Measurements from ENCODE around the gene OTOG. TPM values are rescaled to one million over a fixed set of nuclear protein-coding genes. Genes with fewer than 3 reads are reported as not detected.

Gene OTOG
- total RNA-seq, 2 experiments from 2014 or later: not detected

- peaks cover 14% of the 10 kb centered on the region for H3K27me3 Mint-ChIP-seq
- H3K4me1 Mint-ChIP-seq (ENCODE audit: low read depth): no peaks in the 10 kb centered on the region
- no peak for TF ChIP-seq CTCF (IDR thresholded peaks at IDR 0.05)
- DNase-seq (no peak), ATAC-seq (no peak)
- H3K9me3 Mint-ChIP-seq: no peaks in the 10 kb centered on the region
- no peaks in the 10 kb centered on the region for H3K36me3 Mint-ChIP-seq (ENCODE audit: low read depth)
- ChIA-PET CTCF (interaction anchor here (1.9 kb wide), 1 partner anchor 70 kb away, joined by 6 read pairs; no protein-coding TSS in a partner anchor), POLR2A (no interaction called here)
- H3K4me3 Mint-ChIP-seq: no peak overlapping the region
- intact Hi-C loops (cut with micrococcal nuclease): no loop called here
- no peak overlapping the region for H3K27ac Mint-ChIP-seq
These were observed 121.1 kb downstream of the OTOG start for GRCh38 chr11:17668166-17668565.

- POLR2A ChIA-PET: no interaction called here
- intact Hi-C loops (cut with micrococcal nuclease): no loop called here
- H3K27ac Mint-ChIP-seq: no peak overlapping the region
- CTCF ChIA-PET: interaction anchor here (1.4 kb wide), 1 partner anchor 59 kb away, joined by 3 read pairs; no protein-coding TSS in a partner anchor
- H3K36me3 Mint-ChIP-seq (ENCODE audit: low read depth): no peaks in the 10 kb centered on the region
- H3K4me1 Mint-ChIP-seq (ENCODE audit: low read depth): no peaks in the 10 kb centered on the region
- H3K27me3 Mint-ChIP-seq: peaks cover 23% of the 10 kb centered on the region
- H3K4me3 Mint-ChIP-seq: no peak overlapping the region
- ATAC-seq (no peak), DNase-seq (no peak)
- TF ChIP-seq CTCF (IDR thresholded peaks at IDR 0.05): no peak
- H3K9me3 Mint-ChIP-seq: peaks cover 7% of the 10 kb centered on the region
These were observed 125.4 kb downstream of the OTOG start for GRCh38 chr11:17672469-17672868.

DNA sequence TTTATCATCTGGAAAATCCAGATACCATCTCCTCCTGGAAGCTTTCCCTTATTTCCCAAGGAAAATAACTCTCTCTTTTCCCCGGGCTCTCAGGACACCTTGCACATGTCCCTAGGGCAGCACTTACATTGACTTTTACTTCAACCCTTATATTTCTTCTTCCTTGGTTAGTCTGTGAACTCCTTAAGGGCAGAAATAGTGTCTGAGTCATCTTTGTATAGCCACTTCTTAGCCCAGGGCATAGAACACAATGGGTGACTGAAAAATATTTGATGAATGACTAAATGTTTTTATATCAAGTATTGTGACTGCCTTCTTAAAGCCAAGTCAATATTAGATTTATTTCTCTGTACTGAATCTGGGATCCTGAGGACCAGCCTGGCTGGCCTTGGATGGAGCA lies 126.9 kb downstream of the OTOG start:
- no peaks in the 10 kb centered on the region for H3K36me3 Mint-ChIP-seq (ENCODE audit: low read depth)
- ChIA-PET POLR2A (no interaction called here), CTCF (no interaction called here)
- DNase-seq (no peak), ATAC-seq (no peak)
- intact Hi-C loops (cut with micrococcal nuclease): no loop called here
- H3K27me3 Mint-ChIP-seq: peaks cover 25% of the 10 kb centered on the region
- no peaks in the 10 kb centered on the region for H3K4me1 Mint-ChIP-seq (ENCODE audit: low read depth)
- no peak overlapping the region for H3K27ac Mint-ChIP-seq
- peaks cover 7% of the 10 kb centered on the region for H3K9me3 Mint-ChIP-seq
- no peak overlapping the region for H3K4me3 Mint-ChIP-seq
- no peak for TF ChIP-seq CTCF (IDR thresholded peaks at IDR 0.05)

DNA sequence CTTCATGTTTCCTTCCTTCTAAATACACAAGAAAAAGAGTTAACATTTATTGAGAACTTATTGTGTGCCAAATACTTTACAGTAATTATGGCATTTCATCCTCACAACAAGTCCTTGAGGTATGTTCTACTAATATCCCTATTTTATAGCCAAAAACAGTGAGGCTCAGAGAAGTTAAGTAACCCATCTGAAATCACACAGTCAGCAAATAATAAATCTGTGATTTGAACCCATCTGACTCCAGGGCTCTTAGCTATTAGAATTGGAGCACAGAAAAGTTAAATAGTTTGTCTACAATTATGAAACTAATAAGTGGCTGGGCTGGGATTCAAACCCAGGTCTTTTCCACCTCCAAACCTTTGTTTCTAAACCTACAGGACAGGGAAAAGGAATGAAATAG lies 135.8 kb downstream of the OTOG start:
- ChIA-PET CTCF (interaction anchor here (0.9 kb wide), 1 partner anchor 84 kb away, joined by 3 read pairs; no protein-coding TSS in a partner anchor), POLR2A (no interaction called here)
- intact Hi-C loops (cut with micrococcal nuclease): no loop called here
- no peaks in the 10 kb centered on the region for H3K9me3 Mint-ChIP-seq
- H3K4me3 Mint-ChIP-seq: no peak overlapping the region
- DNase-seq (no peak), ATAC-seq (no peak)
- H3K27me3 Mint-ChIP-seq: peaks cover 17% of the 10 kb centered on the region
- no peak overlapping the region for H3K27ac Mint-ChIP-seq
- H3K4me1 Mint-ChIP-seq (ENCODE audit: low read depth): no peaks in the 10 kb centered on the region
- no peak for TF ChIP-seq CTCF (IDR thresholded peaks at IDR 0.05)
- no peaks in the 10 kb centered on the region for H3K36me3 Mint-ChIP-seq (ENCODE audit: low read depth)

DNA sequence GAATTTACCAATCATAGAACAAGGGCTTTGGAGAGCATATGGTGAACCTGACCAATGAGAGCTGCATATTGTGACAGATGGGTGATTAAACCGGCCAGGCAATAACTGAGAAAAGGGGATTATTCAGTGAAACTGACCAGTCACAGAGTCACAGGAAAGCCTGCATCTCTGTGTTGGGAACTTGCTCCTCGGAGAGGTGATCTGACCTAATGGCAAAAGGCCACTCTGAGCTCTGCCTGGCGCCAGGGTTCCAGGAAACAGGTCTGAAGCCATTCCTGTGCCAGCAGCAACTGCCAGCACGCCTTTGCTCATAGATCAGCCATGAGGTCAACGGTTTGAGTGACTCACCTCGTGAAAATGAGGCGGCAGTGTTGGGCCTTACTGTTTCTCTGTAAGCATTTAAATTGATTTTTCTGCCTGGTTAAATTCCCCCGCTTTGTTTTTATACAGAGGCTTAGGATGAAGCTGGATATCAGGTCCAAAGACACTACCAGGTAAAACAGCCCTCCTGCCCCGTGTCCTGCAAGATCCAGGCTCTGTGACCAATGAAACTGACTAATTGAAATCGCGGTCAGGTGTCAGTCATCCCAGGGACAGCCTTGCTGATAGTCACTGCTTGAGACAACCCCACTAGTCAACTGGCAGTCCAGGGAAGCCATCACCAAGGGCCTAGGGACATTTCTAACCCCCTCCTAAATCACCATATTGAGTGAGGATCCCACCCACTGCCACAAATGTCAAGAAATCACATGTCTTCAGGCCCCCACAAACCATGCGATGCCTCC lies 136.5 kb downstream of the OTOG start:
- intact Hi-C loops (cut with micrococcal nuclease): no loop called here
- Mint-ChIP-seq H3K9me3 (no peaks in the 10 kb centered on the region), H3K4me3 (no peak overlapping the region), H3K27me3 (peaks cover 17% of the 10 kb centered on the region), H3K27ac (no peak overlapping the region), H3K4me1 (ENCODE audit: low read depth) (no peaks in the 10 kb centered on the region), H3K36me3 (ENCODE audit: low read depth) (no peaks in the 10 kb centered on the region)
- ChIA-PET CTCF (interaction anchor here (0.9 kb wide), 1 partner anchor 84 kb away, joined by 3 read pairs; no protein-coding TSS in a partner anchor), POLR2A (no interaction called here)
- ATAC-seq (no peak), DNase-seq (no peak)
- TF ChIP-seq CTCF (IDR thresholded peaks at IDR 0.05): no peak
